Naive thymus-derived CD8-positive, alpha-beta T cell (primary cell): Measurements from ENCODE around the gene ATP11A. TPM values are rescaled to one million over a fixed set of nuclear protein-coding genes. Genes with fewer than 3 reads are reported as not detected.

Experiments used
- ATAC-seq, 2 donors: fragments of 150-1000 bp; cut with Tn5 transposase in 1 of 2; sonication (Bioruptor Pico), chemical (Tn5 transposase) in 1 of 2; 1 replicate in 1 of 2; 2 replicates in 1 of 2; pipeline ENCODE4 v1.10.0; 2021; ENCODE audit warnings: mild to moderate bottlenecking in 2 of 2, moderate library complexity in 2 of 2
- POLR2A ChIA-PET: fragments of 350-600 bp; sonication (Branson Sonifier 250); formaldehyde crosslinking; loops from one replicate; lab custom pipeline; 2021; ENCODE audit warnings: antibody characterized with exemption; lab: Charles Lee
- DNase-seq, 10 donors: peaks; one replicate each; pipeline versions ENCODE4 v3.0.0 to v3.0.0-alpha.2; 2020 to 2022
- H3K27ac Mint-ChIP-seq, 10 donors: one replicate each; pipeline ENCODE4 v1.8.0; 2020 to 2022; ENCODE audit warnings: mild to moderate bottlenecking in 10 of 10, mixed read lengths in 10 of 10, moderate library complexity in 4 of 10, inconsistent platforms in 1 of 10
- H3K27me3 Mint-ChIP-seq, 5 donors: one replicate each; pipeline ENCODE4 v1.8.0; 2021 to 2022; ENCODE audit warnings: mixed read lengths in 5 of 5
- H3K36me3 Mint-ChIP-seq, 3 donors: one replicate each; pipeline ENCODE4 v1.8.0; 2020 to 2022; ENCODE audit warnings: mixed read lengths in 3 of 3, mild to moderate bottlenecking in 2 of 3, inconsistent platforms in 1 of 3
- H3K4me1 Mint-ChIP-seq, 4 donors: one replicate each; pipeline ENCODE4 v1.8.0; 2021 to 2022; ENCODE audit warnings: mixed read lengths in 4 of 4
- H3K4me3 Mint-ChIP-seq, 10 donors: one replicate each; pipeline ENCODE4 v1.8.0; 2020 to 2022; ENCODE audit warnings: mild to moderate bottlenecking in 10 of 10, mixed read lengths in 10 of 10, moderate library complexity in 6 of 10, inconsistent platforms in 1 of 10
- H3K9me3 Mint-ChIP-seq, 9 donors: one replicate each; pipeline ENCODE4 v1.8.0; 2020 to 2022; ENCODE audit warnings: mixed read lengths in 9 of 9, mild to moderate bottlenecking in 3 of 9, inconsistent platforms in 1 of 9, moderate library complexity in 1 of 9
- polyA plus RNA-seq, 3 donors: library from polyadenylated mRNA; unstranded; fragments of 300-500 nt; fragmentation: Illumina TruSeq; gene quantifications; one replicate each; pipeline ENCODE4 v1.2.3, GENCODE V29; 2021
- total RNA-seq, 8 experiments: library from RNA in 2 of 8; stranded (reverse) in 2 of 8; gene quantifications; one replicate each; pipeline ENCODE4 v1.2.3 and lab custom pipeline; 2021 to 2026

ATP11A gene
- total and polyA plus RNA-seq, 5 experiments from 2014 or later: 0.76 to 23.9 (median 3.1) TPM

- Mint-ChIP-seq H3K4me1 (peaks cover 0 to under 1% (median 0%) of the 10 kb centered on the region in 4 donors), H3K9me3 (no peaks in the 10 kb centered on the region), H3K4me3 (no peak overlapping the region), H3K36me3 (peaks cover 0 to 3% (median 2%) of the 10 kb centered on the region in 3 donors), H3K27me3 (no peaks in the 10 kb centered on the region), H3K27ac (peak overlapping the region in 1 of 10 donors; percentile 22)
- no peak for ATAC-seq
- peak in 1 of 10 donors; percentile 51 for DNase-seq
- POLR2A ChIA-PET: no interaction called here
Measured at GRCh38 chr13:112887151-112887550, 197.3 kb downstream of the ATP11A start.

GRCh38 chr13:112887557-112887991 lies 197.7 kb downstream of the ATP11A start:
- Mint-ChIP-seq H3K27me3 (no peaks in the 10 kb centered on the region), H3K27ac (peak overlapping the region in 3 of 10 donors; percentile 22 to 43 (median 38)), H3K4me1 (peaks cover 0 to 4% (median 0%) of the 10 kb centered on the region in 4 donors), H3K9me3 (no peaks in the 10 kb centered on the region), H3K36me3 (peaks cover 0 to 3% (median 2%) of the 10 kb centered on the region in 3 donors), H3K4me3 (peak overlapping the region in 1 of 10 donors; percentile 10)
- POLR2A ChIA-PET: no interaction called here
- DNase-seq (peak in 1 of 10 donors; percentile 58), ATAC-seq (no peak)

GRCh38 chr13:112888238-112889111 lies 198.6 kb downstream of the ATP11A start:
- Mint-ChIP-seq H3K27ac (peak overlapping the region in 1 of 10 donors; percentile 43), H3K9me3 (no peaks in the 10 kb centered on the region), H3K27me3 (peaks cover 0 to 3% (median 0%) of the 10 kb centered on the region in 5 donors), H3K4me3 (no peak overlapping the region), H3K4me1 (peaks cover 2 to 13% (median 8%) of the 10 kb centered on the region in 4 donors), H3K36me3 (no peaks in the 10 kb centered on the region)
- POLR2A ChIA-PET: no interaction called here
- ATAC-seq: no peak
- peak in 1 of 10 donors; percentile 60 for DNase-seq

- Mint-ChIP-seq H3K4me3 (no peak overlapping the region), H3K27ac (peak overlapping the region in 1 of 10 donors; percentile 5)
Measured at GRCh38 chr13:112889351-112890290, 199.8 kb downstream of the ATP11A start.

GRCh38 chr13:112890316-112891145 lies 200.7 kb downstream of the ATP11A start:
- Mint-ChIP-seq H3K9me3 (no peaks in the 10 kb centered on the region), H3K4me1 (peaks cover 2 to 13% (median 13%) of the 10 kb centered on the region in 4 donors), H3K4me3 (no peak overlapping the region), H3K36me3 (no peaks in the 10 kb centered on the region), H3K27me3 (peaks cover 0 to 3% (median 0%) of the 10 kb centered on the region in 5 donors), H3K27ac (no peak overlapping the region)
- POLR2A ChIA-PET: no interaction called here
- no peak for ATAC-seq
- DNase-seq: peak in 1 of 10 donors; percentile 31

More at GRCh38 chr13:112889351-112890290, 199.8 kb downstream of the ATP11A start:
- Mint-ChIP-seq H3K4me1 (peaks cover 2 to 13% (median 8%) of the 10 kb centered on the region in 4 donors), H3K36me3 (no peaks in the 10 kb centered on the region), H3K27me3 (peaks cover 0 to 3% (median 0%) of the 10 kb centered on the region in 5 donors), H3K9me3 (no peaks in the 10 kb centered on the region)
- POLR2A ChIA-PET: no interaction called here
- ATAC-seq (no peak), DNase-seq (peak in 1 of 10 donors; percentile 58)

GRCh38 chr13:112891477-112892401 lies 201.9 kb downstream of the ATP11A start:
- no peaks in the 10 kb centered on the region for H3K36me3 Mint-ChIP-seq
- ATAC-seq (no peak), DNase-seq (no peak)
- H3K4me1 Mint-ChIP-seq: peaks cover 3 to 20% (median 16%) of the 10 kb centered on the region in 4 donors
- H3K27me3 Mint-ChIP-seq: peaks cover 0 to 13% (median 4%) of the 10 kb centered on the region in 5 donors
- H3K4me3 Mint-ChIP-seq: peak overlapping the region in 1 of 10 donors; percentile 32
- H3K27ac Mint-ChIP-seq: no peak overlapping the region
- no peaks in the 10 kb centered on the region for H3K9me3 Mint-ChIP-seq
- POLR2A ChIA-PET: no interaction called here

GRCh38 chr13:112892426-112893206 lies 202.8 kb downstream of the ATP11A start:
- Mint-ChIP-seq H3K4me3 (peak overlapping the region in 8 of 10 donors; percentile 3 to 64 (median 34)), H3K9me3 (no peaks in the 10 kb centered on the region), H3K27me3 (peaks cover 0 to 18% (median 4%) of the 10 kb centered on the region in 5 donors), H3K27ac (peak overlapping the region in 3 of 10 donors; percentile 22 to 38 (median 24)), H3K4me1 (peaks cover 3 to 20% (median 16%) of the 10 kb centered on the region in 4 donors), H3K36me3 (no peaks in the 10 kb centered on the region)
- DNase-seq (no peak), ATAC-seq (no peak)
- POLR2A ChIA-PET: no interaction called here

GRCh38 chr13:112893207-112893569 lies 203.3 kb downstream of the ATP11A start:
- peaks cover 0 to 18% (median 4%) of the 10 kb centered on the region in 5 donors for H3K27me3 Mint-ChIP-seq
- DNase-seq (no peak), ATAC-seq (no peak)
- peak overlapping the region in 4 of 10 donors; percentile 22 to 73 (median 40) for H3K27ac Mint-ChIP-seq
- peak overlapping the region in 8 of 10 donors; percentile 3 to 64 (median 40) for H3K4me3 Mint-ChIP-seq
- no peaks in the 10 kb centered on the region for H3K9me3 Mint-ChIP-seq
- H3K4me1 Mint-ChIP-seq: peaks cover 3 to 20% (median 16%) of the 10 kb centered on the region in 4 donors
- H3K36me3 Mint-ChIP-seq: no peaks in the 10 kb centered on the region
- POLR2A ChIA-PET: no interaction called here

GRCh38 chr13:112893570-112894422 lies 204.0 kb downstream of the ATP11A start:
- Mint-ChIP-seq H3K36me3 (no peaks in the 10 kb centered on the region), H3K9me3 (no peaks in the 10 kb centered on the region), H3K4me3 (peak overlapping the region in 9 of 10 donors; percentile 3 to 74 (median 44)), H3K4me1 (peaks cover 3 to 20% (median 16%) of the 10 kb centered on the region in 4 donors), H3K27ac (peak overlapping the region in 3 of 10 donors; percentile 22 to 73 (median 22)), H3K27me3 (peaks cover 0 to 21% (median 5%) of the 10 kb centered on the region in 5 donors)
- POLR2A ChIA-PET: no interaction called here
- DNase-seq (peak in 5 of 10 donors; percentile 13 to 39 (median 32)), ATAC-seq (peak; percentile 73 to 87)

- H3K36me3 Mint-ChIP-seq: no peaks in the 10 kb centered on the region
- H3K4me3 Mint-ChIP-seq: peak overlapping the region in 1 of 10 donors; percentile 53
- H3K27ac Mint-ChIP-seq: no peak overlapping the region
- no peak for ATAC-seq
- peaks cover 0 to 21% (median 5%) of the 10 kb centered on the region in 5 donors for H3K27me3 Mint-ChIP-seq
- no peak for DNase-seq
- H3K9me3 Mint-ChIP-seq: no peaks in the 10 kb centered on the region
- POLR2A ChIA-PET: no interaction called here
- H3K4me1 Mint-ChIP-seq: peaks cover 3 to 20% (median 16%) of the 10 kb centered on the region in 4 donors
Measured at GRCh38 chr13:112894423-112894672, 204.5 kb downstream of the ATP11A start.
